GM06990 (cell line): ENCODE measurements around the gene INKA1.

Source experiments
- DNase-seq: peaks from one replicate; pipeline ENCODE4 v3.0.0-alpha.2; 2011; ENCODE audit not compliant: insufficient read length; ENCODE audit errors: extremely low read depth
- H3K27me3 ChIP-seq: replicated peaks from 2 replicates; pipeline ENCODE4 v1.6.0; 2011; ENCODE audit warnings: low read length; ENCODE audit not compliant: control insufficient read depth, insufficient read depth
- H3K36me3 ChIP-seq: 2 replicates; pipeline ENCODE4 v1.5.1; 2011; ENCODE audit warnings: low read length; ENCODE audit not compliant: control insufficient read depth, insufficient read depth
- H3K4me3 ChIP-seq: replicated peaks from 2 replicates; pipeline ENCODE4 v1.5.1; 2011; ENCODE audit warnings: low read depth, mild to moderate bottlenecking, control low read depth, low read length
- CTCF ChIP-seq: IDR thresholded peaks from 2 replicates; pipeline ENCODE4 v1.5.1; 2011; ENCODE audit warnings: low read length, control low read depth, mild to moderate bottlenecking, inconsistent platforms; ENCODE audit not compliant: insufficient read depth, poor library complexity, severe bottlenecking

The INKA1 gene

GRCh38 chr3:49845694-49846093 lies 42.6 kb downstream of the INKA1 start:
- no peak for TF ChIP-seq CTCF
- no peak for DNase-seq
- no peaks in the 10 kb centered on the region for H3K27me3 ChIP-seq
- H3K4me3 ChIP-seq = no peak overlapping the region
- peaks cover 13% of the 10 kb centered on the region for H3K36me3 ChIP-seq
